AG04450 (cell line): ENCODE data around the gene SLC45A2. TPM values are rescaled to one million over a fixed set of nuclear protein-coding genes. Genes with fewer than 3 reads are reported as not detected.
A peak's percentile ranks its signal among the peaks of the same experiment; 100 is the strongest.

Experiments
- CTCF ChIA-PET: fragments of 300-600, 350-600 bp; formaldehyde crosslinking; extraction: SDS; loops from one replicate; lab custom pipeline; 2022; ENCODE audit warnings: antibody characterized with exemption, inconsistent platforms; lab: Charles Lee
- POLR2A ChIA-PET: fragments of 350-600 bp; formaldehyde crosslinking; extraction: SDS; loops from one replicate; lab custom pipeline; 2021; ENCODE audit warnings: antibody characterized with exemption, inconsistent platforms; lab: Yijun Ruan, JAX
- DNase-seq: peaks from one replicate; pipeline ENCODE4 v3.0.0-alpha.2; 2011; ENCODE audit warnings: low read depth, low spot score
- H3K27ac ChIP-seq: one replicate; pipeline ENCODE4 v1.5.1; 2012; ENCODE audit warnings: low read depth, low read length, control low read depth
- H3K27me3 ChIP-seq: one replicate; pipeline ENCODE4 v1.6.0; 2012; ENCODE audit warnings: low read length; ENCODE audit not compliant: control insufficient read depth, insufficient read depth
- H3K4me3 ChIP-seq: 2 replicates; pipeline ENCODE4 v1.5.1; 2011; ENCODE audit warnings: mild to moderate bottlenecking, low read depth, low read length, control low read depth
- H3K9me3 ChIP-seq: 2 replicates; pipeline ENCODE4 v1.5.1; 2012; ENCODE audit warnings: low read length; ENCODE audit not compliant: control insufficient read depth, insufficient read depth
- polyA plus RNA-seq: library from polyadenylated mRNA; depleted of rRNA; stranded (reverse); fragments of >200 nt; gene quantifications from 2 replicates; pipeline ENCODE4 v1.2.3, GENCODE V29; 2011
- TF ChIP-seq, protein P1 (sequence below): IDR thresholded peaks from 2 replicates; pipeline ENCODE4 v1.5.1; 2011; ENCODE audit warnings: low read depth, low read length, control low read depth, inconsistent platforms

SLC45A2 gene
- polyA plus RNA-seq, 1 experiment = not detected

DNA sequence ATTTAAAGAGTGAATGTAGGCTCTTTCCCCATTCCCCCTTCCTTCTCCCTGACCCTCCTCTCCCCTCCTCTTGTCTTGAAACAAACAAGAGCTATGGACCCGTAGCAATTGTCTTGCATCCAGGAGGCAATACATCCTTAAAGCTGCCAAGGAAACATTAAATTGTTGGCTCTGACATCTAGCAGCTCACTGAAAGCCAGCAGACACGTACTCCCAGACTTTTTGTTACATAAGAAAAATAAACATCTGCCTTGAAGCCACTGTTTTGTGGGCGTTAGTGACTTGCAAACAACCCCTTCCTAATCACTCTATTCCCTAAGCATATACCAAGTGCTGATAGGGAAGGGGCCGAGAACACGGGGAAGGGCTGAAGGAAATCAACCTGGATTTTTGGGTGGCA, 8.6 kb downstream of the SLC45A2 start:
- DNase-seq = no peak
- Histone ChIP-seq H3K27ac (no peak overlapping the region), H3K27me3 (peaks cover 12% of the 10 kb centered on the region), H3K9me3 (no peaks in the 10 kb centered on the region), H3K4me3 (no peak overlapping the region)
- ChIA-PET POLR2A (no interaction called here), CTCF (no interaction called here)
- TF ChIP-seq, protein P1, sequence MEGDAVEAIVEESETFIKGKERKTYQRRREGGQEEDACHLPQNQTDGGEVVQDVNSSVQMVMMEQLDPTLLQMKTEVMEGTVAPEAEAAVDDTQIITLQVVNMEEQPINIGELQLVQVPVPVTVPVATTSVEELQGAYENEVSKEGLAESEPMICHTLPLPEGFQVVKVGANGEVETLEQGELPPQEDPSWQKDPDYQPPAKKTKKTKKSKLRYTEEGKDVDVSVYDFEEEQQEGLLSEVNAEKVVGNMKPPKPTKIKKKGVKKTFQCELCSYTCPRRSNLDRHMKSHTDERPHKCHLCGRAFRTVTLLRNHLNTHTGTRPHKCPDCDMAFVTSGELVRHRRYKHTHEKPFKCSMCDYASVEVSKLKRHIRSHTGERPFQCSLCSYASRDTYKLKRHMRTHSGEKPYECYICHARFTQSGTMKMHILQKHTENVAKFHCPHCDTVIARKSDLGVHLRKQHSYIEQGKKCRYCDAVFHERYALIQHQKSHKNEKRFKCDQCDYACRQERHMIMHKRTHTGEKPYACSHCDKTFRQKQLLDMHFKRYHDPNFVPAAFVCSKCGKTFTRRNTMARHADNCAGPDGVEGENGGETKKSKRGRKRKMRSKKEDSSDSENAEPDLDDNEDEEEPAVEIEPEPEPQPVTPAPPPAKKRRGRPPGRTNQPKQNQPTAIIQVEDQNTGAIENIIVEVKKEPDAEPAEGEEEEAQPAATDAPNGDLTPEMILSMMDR = no peak

DNA sequence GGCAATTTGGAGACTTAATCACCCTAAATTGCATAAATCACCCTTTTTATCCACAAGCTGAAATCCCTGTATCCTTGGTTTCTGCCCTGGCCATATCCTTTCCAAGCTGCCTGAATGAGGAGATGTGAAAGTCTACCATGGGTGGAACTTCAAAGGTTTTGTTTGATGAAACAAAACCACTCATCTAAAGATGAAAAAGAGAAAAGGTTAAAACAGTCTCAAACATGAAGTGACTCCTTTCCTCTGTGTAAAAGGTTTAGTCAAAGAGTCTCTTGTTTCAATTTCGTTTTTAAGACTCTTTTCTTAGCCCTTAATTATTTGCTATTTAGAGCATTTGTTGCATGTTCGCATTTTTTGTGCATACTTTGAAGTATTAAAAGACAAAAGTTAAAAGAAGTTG, 11.2 kb downstream of the SLC45A2 start:
- no peaks in the 10 kb centered on the region for H3K9me3 ChIP-seq
- no peak for DNase-seq
- POLR2A ChIA-PET = no interaction called here
- H3K27me3 ChIP-seq = peaks cover 13% of the 10 kb centered on the region
- no peak overlapping the region for H3K27ac ChIP-seq
- CTCF ChIA-PET = no interaction called here
- TF ChIP-seq, protein P1 = no peak
- no peak overlapping the region for H3K4me3 ChIP-seq

DNA sequence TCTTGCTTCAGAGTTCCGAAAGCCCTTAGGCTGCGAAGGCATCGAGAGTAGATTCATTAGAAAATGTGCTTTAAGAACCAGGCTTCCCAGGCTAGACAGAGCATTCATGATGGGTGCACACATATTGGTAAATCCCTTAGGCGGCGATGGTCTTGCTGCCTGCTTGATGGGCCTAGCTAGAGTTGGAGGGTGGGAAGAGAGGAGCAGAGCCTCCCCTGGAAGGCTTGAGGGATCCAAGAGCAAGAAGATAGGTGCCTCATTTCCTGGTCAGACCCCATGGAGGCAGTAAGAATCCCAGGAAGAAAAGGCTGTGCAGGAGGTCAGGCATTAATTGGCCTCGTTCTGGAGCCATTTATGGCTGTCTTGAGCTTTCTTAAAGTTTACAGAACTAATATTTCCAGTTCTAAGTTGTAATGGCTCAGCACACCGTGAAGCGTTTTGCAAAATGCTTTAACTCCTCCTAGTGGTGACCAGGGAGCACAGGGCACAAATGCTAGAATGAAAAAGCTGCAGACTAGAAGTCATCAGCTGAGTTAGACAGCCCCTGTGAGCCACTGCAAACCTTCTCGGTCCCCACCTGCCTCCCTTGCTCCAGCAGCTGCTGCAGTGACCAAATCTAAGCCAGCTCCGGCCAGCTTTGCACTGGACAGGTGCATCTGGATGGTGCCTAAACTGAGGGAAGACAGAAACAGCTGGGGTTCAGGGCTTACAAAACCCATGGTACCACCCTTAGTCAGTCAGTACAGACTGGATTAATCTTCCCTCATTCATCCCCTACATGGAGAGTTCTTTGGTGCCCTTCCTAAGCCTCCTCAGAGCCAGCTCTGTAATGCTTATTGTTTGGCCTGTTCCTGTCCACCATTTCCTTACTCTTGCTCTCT, 14.7 kb downstream of the SLC45A2 start:
- no peaks in the 10 kb centered on the region for H3K9me3 ChIP-seq
- ChIA-PET POLR2A (interaction anchor here (0.6 to 1.1 kb wide), 2 partner anchors 38 to 598 kb away, joined by 3 read pairs; no protein-coding TSS in a partner anchor), CTCF (interaction anchor here (0.5 to 4.3 kb wide), 73 partner anchors 9 to 1150 kb away, joined by 3 to 126 read pairs (median 4); partner anchors contain the start of genes ADAMTS12, RXFP3 and TARS1)
- TF ChIP-seq, protein P1 = peak; percentile 96
- H3K27ac ChIP-seq = no peak overlapping the region
- H3K27me3 ChIP-seq = peaks cover 11% of the 10 kb centered on the region
- no peak overlapping the region for H3K4me3 ChIP-seq
- DNase-seq = peak; percentile 43

DNA sequence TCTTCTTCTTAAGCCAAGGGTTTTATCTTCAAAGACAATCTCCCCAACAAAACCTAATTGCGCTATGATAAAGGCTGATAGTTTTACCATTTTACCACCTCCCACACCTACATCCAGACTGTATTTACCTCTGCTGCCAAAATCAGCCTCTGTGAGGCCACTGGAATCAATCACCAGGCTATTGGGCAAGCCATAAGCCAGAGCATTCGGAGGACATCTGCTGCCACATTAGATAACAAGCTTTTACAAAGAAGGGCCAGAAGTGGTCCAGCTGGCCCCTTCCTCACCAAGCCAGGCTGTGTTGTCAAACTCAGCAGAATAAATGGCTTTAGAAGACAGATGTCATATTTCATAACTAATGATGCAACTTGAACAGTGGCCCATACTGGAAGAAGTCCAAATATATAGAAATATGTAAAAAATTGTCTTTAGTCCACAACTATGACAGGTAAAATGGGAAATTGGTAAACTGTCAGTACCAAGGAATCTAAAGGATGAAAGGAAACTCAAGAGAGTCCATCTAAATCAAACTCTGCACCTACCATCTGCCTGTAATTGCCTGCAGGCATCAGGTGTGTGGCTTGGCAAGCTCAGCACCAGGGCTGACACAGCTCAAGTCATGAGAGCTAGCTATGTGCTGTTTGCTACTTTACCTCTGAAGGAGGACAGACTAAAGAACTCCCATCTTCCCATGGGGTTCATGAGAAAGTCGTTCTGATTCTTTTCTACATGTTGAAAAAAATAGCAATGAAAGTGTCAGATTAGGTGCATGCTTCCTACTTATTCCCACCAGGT, 16.1 kb downstream of the SLC45A2 start:
- DNase-seq = no peak
- no peaks in the 10 kb centered on the region for H3K9me3 ChIP-seq
- TF ChIP-seq, protein P1 = no peak
- ChIA-PET POLR2A (no interaction called here), CTCF (interaction anchor here (1.0 to 4.3 kb wide), 9 partner anchors 12 to 545 kb away, joined by 3 to 126 read pairs (median 5); partner anchors contain the start of gene RXFP3)
- no peak overlapping the region for H3K4me3 ChIP-seq
- no peak overlapping the region for H3K27ac ChIP-seq
- peaks cover 14% of the 10 kb centered on the region for H3K27me3 ChIP-seq
